ENCODE results near the gene HIF1A.

HIF1A gene

DNA sequence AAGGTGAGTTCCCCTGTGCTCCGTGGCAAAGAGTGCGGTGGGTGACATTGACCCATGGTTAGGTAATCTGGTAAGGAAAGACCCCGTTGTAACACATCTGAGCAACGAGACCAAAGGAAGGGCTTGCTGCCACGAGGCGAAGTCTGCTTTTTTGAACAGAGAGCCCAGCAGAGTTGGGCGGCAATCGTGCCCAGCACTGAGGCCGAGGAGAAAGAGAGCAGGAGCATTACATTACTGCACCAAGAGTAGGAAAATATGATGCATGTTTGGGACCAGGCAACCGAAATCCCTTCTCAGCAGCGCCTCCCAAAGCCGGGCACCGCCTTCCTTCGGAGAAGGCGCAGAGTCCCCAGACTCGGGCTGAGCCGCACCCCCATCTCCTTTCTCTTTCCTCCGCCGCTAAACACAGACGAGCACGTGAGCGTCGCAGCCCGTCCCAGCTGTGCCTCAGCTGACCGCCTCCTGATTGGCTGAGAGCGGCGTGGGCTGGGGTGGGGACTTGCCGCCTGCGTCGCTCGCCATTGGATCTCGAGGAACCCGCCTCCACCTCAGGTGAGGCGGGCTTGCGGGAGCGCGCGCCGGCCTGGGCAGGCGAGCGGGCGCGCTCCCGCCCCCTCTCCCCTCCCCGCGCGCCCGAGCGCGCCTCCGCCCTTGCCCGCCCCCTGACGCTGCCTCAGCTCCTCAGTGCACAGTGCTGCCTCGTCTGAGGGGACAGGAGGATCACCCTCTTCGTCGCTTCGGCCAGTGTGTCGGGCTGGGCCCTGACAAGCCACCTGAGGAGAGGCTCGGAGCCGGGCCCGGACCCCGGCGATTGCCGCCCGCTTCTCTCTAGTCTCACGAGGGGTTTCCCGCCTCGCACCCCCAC lies at the start of gene HIF1A:
HIF1A (plus strand) TSS at position 684 of the 865 bp plus-strand sequence. CDS start 292 bp downstream, outside the sequence.
- DNase-seq (ENCODE audit: low spot score): peak; percentile 97
- ChIA-PET POLR2A (ENCODE audit: low non-redundant PET) (interaction anchor here (0.5 to 1.0 kb wide), 4 partner anchors 46 to 1033 kb away, joined by 3 to 8 read pairs (median 3); no protein-coding TSS in a partner anchor), CTCF (interaction anchor here (0.6 to 0.7 kb wide), 2 partner anchors 362 to 380 kb away, joined by 3 to 4 read pairs; no protein-coding TSS in a partner anchor)
- H3K27ac ChIP-seq: peak within 1 kb of the TSS; percentile 98
- TF ChIP-seq CTCF (conservative IDR thresholded peaks at IDR 0.05; ENCODE audit: low read depth): peak; percentile 39

GRCh38 chr14:61646366-61647116 lies 48.8 kb upstream of the HIF1A start:
- no peak for TF ChIP-seq CTCF (conservative IDR thresholded peaks at IDR 0.05; ENCODE audit: low read depth)
- ChIA-PET CTCF (no interaction called here), POLR2A (ENCODE audit: low non-redundant PET) (no interaction called here)
- peak; percentile 60 for DNase-seq (ENCODE audit: low spot score)
- no peak overlapping the region for H3K27ac ChIP-seq

GRCh38 chr14:61647704-61648103 lies 47.6 kb upstream of the HIF1A start:
- ChIA-PET CTCF (no interaction called here), POLR2A (ENCODE audit: low non-redundant PET) (no interaction called here)
- TF ChIP-seq CTCF (conservative IDR thresholded peaks at IDR 0.05; ENCODE audit: low read depth): no peak
- no peak overlapping the region for H3K27ac ChIP-seq
- no peak for DNase-seq (ENCODE audit: low spot score)

DNA sequence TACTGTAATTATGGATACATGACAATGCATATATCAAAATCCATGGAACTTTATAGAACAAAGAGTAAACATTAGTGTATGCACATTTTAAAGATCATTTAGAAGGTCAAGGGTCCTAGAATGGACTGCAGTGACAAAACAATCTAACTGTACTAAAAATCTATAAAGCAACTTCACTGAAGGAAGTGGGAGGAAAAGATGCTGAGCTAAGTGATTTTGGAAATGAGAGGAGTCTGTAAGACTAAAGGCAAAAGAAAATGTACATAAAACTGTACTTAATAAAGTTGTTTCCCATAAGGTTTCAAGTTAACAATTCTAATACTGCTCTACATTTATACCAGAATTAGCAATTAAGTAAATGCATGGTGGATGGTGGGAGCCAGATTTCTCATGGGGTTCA lies 46.9 kb upstream of the HIF1A start:
- H3K27ac ChIP-seq: no peak overlapping the region
- POLR2A ChIA-PET (ENCODE audit: low non-redundant PET): no interaction called here
- DNase-seq (ENCODE audit: low spot score): no peak
- CTCF ChIA-PET: no interaction called here
- no peak for TF ChIP-seq CTCF (conservative IDR thresholded peaks at IDR 0.05; ENCODE audit: low read depth)

DNA sequence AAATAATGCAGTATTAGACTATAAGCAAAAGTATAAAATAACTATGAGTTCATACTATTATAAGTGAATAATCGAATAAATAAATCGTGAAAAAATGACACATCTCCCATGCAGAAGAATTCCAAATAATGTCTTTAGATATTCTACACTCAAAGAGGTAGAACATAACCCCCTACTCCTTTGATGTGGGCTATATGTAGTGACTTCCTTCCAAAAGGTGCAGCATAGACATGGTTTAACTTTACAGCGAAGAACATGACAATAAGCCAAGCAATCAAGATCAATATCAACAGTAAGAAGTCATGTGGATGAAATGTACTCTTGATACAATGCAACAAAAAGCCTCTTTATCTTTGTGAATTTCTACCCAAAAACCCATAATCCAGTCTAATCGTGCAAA lies 46.0 kb upstream of the HIF1A start:
- ChIA-PET POLR2A (ENCODE audit: low non-redundant PET) (interaction anchor here (0.6 kb wide), 1 partner anchor 112 kb away, joined by 3 read pairs; no protein-coding TSS in a partner anchor), CTCF (no interaction called here)
- no peak overlapping the region for H3K27ac ChIP-seq
- TF ChIP-seq CTCF (conservative IDR thresholded peaks at IDR 0.05; ENCODE audit: low read depth): no peak
- DNase-seq (ENCODE audit: low spot score): no peak

GRCh38 chr14:61651355-61651754 lies 44.0 kb upstream of the HIF1A start:
- CTCF ChIA-PET: no interaction called here
- no peak for TF ChIP-seq CTCF (conservative IDR thresholded peaks at IDR 0.05; ENCODE audit: low read depth)
- no peak for DNase-seq (ENCODE audit: low spot score)
- no peak overlapping the region for H3K27ac ChIP-seq
- POLR2A ChIA-PET (ENCODE audit: low non-redundant PET): no interaction called here

Measured in RWPE1 (cell line).